SK-N-MC (cell line): Measurements from ENCODE around the gene CACNA1A.
"Not testable (repeated sequence)": the region's sequence is repeated elsewhere in the genome, so short reads cannot be mapped to it uniquely, and the experiment has no call there.

Experiments
- DNase-seq: peaks from one replicate; pipeline ENCODE4 v3.0.0-alpha.2; 2011; ENCODE audit warnings: low read depth, low spot score
- H3K27ac ChIP-seq: fragments of 200-600 bp; sonication (generic); 2 replicates; pipeline ENCODE4 v1.5.1; 2016; ENCODE audit warnings: mixed run types
- H3K36me3 ChIP-seq: fragments of 200-600 bp; sonication (generic); 2 replicates; pipeline ENCODE4 v1.6.1; 2017; ENCODE audit warnings: antibody characterized with exemption, low read length, mixed read lengths; ENCODE audit not compliant: insufficient read depth
- H3K4me3 ChIP-seq: fragments of 200-600 bp; sonication (generic); 2 replicates; pipeline ENCODE4 v1.5.1; 2016
- H3K9ac ChIP-seq: fragments of 200-600 bp; sonication (generic); 2 replicates; pipeline ENCODE4 v1.8.0; 2017; ENCODE audit warnings: mixed run types, mixed read lengths; ENCODE audit not compliant: insufficient read length
- H3K9me3 ChIP-seq: fragments of 200-600 bp; sonication (generic); 2 replicates; pipeline ENCODE4 v1.6.1; 2017; ENCODE audit warnings: low read depth, mild to moderate bottlenecking, antibody characterized with exemption, low read length, moderate library complexity, mixed read lengths
- EZH2 ChIP-seq: fragments of 200-600 bp; sonication (generic); IDR thresholded peaks from one replicate; pipeline ENCODE4 v1.6.1; 2017; ENCODE audit warnings: antibody characterized with exemption
- FOXP2 ChIP-seq: optimal IDR thresholded peaks from 2 replicates; pipeline ENCODE3; 2011; ENCODE audit warnings: mild to moderate bottlenecking, moderate library complexity; ENCODE audit not compliant: insufficient read depth; ENCODE audit errors: extremely low read length, control extremely low read depth
- POLR2AphosphoS5 ChIP-seq: IDR thresholded peaks from 2 replicates; pipeline ENCODE4 v1.6.1; 2012; ENCODE audit warnings: mild to moderate bottlenecking, low read depth, low read length, borderline replicate concordance

Gene CACNA1A

DNA sequence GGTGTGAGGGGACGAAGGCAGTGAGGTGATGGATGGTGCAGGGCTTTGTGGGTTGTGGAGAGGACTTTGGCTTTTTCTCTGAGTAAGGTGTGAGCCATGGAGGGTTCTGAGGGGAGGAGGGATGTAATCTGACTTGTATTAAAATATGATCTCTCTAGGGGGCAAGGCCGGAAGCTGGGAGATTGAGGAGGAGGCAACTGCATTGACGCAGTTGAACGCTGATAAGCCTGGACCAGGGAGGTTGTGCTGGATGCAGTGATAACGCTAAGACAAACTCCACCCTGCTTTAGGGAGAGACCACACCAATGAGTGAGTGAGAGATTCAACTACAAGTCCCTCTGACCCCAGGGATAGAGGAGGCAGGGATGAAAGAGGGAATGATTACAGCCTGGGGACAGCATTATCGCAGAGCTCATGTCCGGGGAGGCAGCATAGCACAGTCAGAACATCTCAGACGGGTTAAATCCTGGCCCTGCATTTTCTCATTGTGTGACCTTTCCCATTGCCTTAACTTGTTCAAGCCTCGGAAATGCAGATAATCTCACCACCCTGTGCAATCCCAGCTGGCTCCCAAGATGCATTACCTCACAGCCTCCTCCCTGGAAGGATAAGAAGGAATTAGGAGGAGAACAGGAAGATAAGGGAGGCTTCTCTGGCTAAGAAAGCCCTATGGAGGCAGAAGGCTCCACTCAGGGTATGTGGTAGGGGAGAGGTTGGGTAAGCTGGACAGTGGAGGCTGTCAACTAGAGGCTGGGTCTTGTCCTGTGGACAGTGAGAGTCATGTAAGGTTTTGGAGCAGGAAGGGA lies 124.2 kb downstream of the CACNA1A start:
- H3K36me3 ChIP-seq = no peaks in the 10 kb centered on the region
- TF ChIP-seq EZH2 (no peak), POLR2AphosphoS5 (no peak), FOXP2 (no peak)
- no peak for DNase-seq
- H3K4me3 ChIP-seq = no peak overlapping the region
- H3K9me3 ChIP-seq = no peaks in the 10 kb centered on the region
- H3K9ac ChIP-seq = no peak overlapping the region
- no peak overlapping the region for H3K27ac ChIP-seq

DNA sequence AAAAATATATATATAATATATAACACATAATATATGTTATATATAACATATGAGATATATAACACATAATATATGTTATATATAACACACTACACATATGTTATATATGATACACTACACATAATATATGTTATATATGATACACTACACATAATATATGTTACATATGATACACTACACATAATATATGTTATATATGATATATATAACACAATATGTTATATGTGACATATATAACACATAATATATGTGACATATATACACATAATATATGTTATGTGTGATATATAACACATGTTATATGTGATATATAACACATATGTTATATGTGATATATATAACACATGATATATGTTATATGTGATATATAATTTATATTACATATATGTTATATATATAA lies 129.7 kb downstream of the CACNA1A start:
- Histone ChIP-seq H3K36me3 (no peaks in the 10 kb centered on the region), H3K9ac (no peak overlapping the region), H3K9me3 (no peaks in the 10 kb centered on the region), H3K27ac (no peak overlapping the region), H3K4me3 (no peak overlapping the region)
- no peak for TF ChIP-seq POLR2AphosphoS5
- TF ChIP-seq FOXP2 = no peak
- TF ChIP-seq EZH2 = no peak
- DNase-seq = no peak

DNA sequence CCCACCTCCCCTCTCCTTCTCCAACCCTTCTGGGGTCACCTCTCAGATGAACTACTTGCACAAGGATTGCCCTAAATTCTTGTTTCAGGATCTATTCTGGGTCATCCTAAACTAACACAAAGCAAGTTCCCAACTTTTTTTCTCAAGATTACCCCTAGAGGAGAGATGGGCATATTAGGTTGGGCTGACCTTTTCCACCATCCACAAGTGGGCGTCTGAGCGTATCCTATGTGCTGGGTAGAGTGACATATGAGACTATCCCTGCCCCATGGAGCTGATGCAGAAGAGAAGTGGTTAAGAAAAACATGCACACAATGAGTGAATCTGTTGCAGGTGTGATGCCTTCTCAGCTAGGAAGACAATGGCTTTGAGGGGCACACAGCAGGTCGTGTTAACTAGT lies 132.7 kb downstream of the CACNA1A start:
- no peaks in the 10 kb centered on the region for H3K36me3 ChIP-seq
- DNase-seq = no peak
- H3K9ac ChIP-seq = no peak overlapping the region
- TF ChIP-seq POLR2AphosphoS5 (no peak), EZH2 (no peak), FOXP2 (no peak)
- no peak overlapping the region for H3K27ac ChIP-seq
- no peak overlapping the region for H3K4me3 ChIP-seq
- H3K9me3 ChIP-seq = no peaks in the 10 kb centered on the region

DNA sequence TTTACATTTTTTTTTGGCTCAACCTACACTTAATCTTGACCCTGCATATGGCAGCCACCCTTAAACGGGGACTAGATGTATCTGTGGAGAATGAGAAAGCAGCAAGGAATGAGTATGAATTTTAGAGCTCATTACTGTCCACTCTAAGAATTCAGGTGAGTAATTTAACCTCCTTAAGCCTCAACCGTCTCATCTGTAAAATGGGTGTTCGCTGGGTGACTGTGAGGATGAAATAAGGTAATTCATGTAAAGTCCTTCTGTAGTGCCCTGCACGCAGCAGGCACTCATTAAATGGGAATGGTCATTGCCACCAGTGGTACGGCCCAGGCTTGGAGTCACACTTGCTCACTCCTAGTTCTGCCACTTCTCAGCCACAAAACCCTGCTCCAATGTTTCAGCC lies 135.3 kb downstream of the CACNA1A start:
- H3K9ac ChIP-seq = no peak overlapping the region
- no peaks in the 10 kb centered on the region for H3K36me3 ChIP-seq
- no peaks in the 10 kb centered on the region for H3K9me3 ChIP-seq
- H3K27ac ChIP-seq = no peak overlapping the region
- no peak overlapping the region for H3K4me3 ChIP-seq
- DNase-seq = no peak
- TF ChIP-seq EZH2 (no peak), FOXP2 (no peak), POLR2AphosphoS5 (no peak)

DNA sequence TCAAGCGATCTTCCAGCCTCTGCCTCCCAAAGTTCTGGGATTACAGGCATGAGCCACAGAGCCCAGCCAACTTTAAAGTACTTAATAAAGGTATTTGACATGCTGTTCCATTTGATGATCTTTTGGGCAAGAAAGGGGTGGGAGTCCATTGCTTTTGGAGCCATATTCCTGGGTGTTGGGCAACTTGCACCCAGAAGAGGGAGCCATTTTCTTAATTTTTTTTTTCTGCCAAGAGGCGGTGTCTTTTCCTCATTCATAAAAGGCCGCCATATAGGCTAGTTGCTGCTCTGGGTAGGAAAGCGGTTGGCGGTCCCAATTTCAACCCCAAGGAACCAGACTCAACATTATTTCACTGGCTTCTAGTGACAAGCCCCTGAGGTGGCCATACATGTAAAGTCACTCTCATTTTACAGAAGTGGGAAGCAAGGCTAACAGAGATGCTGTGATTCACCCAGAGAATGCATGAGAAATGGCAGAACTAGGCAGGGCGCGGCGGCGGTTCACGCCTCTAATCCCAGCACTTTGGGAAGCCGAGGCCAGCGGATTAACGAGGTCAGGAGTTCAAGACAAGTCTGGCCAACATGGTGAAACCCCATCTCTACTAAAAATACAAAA lies 139.6 kb downstream of the CACNA1A start:
- Histone ChIP-seq H3K9ac (no peak overlapping the region), H3K27ac (no peak overlapping the region), H3K36me3 (no peaks in the 10 kb centered on the region), H3K4me3 (no peak overlapping the region), H3K9me3 (no peaks in the 10 kb centered on the region)
- DNase-seq = peak; percentile 2
- TF ChIP-seq FOXP2 = no peak
- TF ChIP-seq POLR2AphosphoS5 = no peak
- TF ChIP-seq EZH2 = no peak

DNA sequence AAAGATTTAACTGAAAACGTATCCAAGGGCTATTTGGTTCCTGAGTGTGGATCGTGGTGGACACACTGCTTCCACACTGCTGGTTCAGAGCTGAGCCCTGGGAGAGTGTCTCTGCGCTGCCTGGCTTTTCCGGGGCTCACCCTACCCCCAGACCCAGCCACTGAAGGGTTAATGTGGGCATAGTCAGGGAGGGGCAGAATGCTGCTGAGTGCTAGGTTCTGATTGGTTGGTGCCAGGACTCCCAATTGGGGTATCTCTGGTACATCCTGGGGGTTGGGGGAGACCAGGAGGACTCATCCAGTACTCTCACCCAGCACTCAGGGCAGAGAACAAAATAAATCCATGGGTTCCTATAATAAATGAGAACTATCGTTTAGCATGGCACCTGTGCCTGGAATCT lies 142.3 kb downstream of the CACNA1A start:
- Histone ChIP-seq H3K36me3 (no peaks in the 10 kb centered on the region), H3K9ac (no peak overlapping the region)

DNA sequence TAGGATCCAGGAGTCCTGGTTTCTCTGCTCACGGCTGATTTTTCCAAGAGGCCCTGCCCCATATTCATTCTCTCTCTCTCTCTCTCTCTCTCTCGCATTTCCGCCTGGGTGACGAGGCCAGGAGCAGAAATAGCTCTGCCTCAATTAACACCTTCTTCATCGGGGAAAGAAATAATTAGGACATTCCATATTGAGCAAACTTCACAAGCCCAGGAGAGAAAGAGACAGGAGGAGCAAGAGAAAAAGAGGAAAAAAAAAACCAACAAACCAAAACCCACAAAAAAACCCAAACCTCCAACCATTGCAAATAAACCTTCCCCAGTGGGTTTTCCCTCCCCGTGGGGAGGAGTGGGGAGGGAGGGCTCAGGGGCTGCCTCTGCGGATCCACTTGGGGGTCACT lies 143.0 kb downstream of the CACNA1A start:
- H3K9ac ChIP-seq = no peak overlapping the region

More for the DNA sequence above, 142.3 kb downstream of the CACNA1A start:
- TF ChIP-seq FOXP2 (no peak), POLR2AphosphoS5 (no peak), EZH2 (no peak)
- Histone ChIP-seq H3K27ac (no peak overlapping the region), H3K9me3 (no peaks in the 10 kb centered on the region), H3K4me3 (no peak overlapping the region)
- no peak for DNase-seq

DNA sequence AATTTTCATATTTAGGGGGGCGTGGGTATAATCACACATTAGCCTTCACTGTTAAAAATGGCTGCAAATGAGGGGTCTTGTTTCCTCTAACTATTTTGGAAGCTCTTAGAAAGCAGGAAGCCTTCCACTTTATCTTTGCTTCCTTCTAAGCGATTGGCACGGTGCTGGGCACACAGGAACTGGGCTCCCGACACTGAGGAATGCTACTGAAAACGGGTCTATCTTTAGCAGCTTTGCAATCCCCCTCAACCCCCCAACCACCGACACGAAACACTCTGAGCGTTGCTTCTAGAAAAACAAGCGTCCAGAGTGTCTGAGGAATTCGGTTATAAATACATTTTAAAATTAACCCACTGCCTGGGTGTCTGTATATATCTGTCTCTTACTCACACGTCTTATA lies 143.6 kb downstream of the CACNA1A start:
- TF ChIP-seq POLR2AphosphoS5 (no peak), EZH2 (no peak), FOXP2 (no peak)
- H3K27ac ChIP-seq = no peak overlapping the region
- no peak overlapping the region for H3K9ac ChIP-seq
- H3K4me3 ChIP-seq = no peak overlapping the region
- no peaks in the 10 kb centered on the region for H3K36me3 ChIP-seq
- no peaks in the 10 kb centered on the region for H3K9me3 ChIP-seq
- no peak for DNase-seq

More for the DNA sequence above, 143.0 kb downstream of the CACNA1A start:
- Histone ChIP-seq H3K9me3 (no peaks in the 10 kb centered on the region), H3K27ac (no peak overlapping the region), H3K4me3 (no peak overlapping the region), H3K36me3 (no peaks in the 10 kb centered on the region)
- DNase-seq = no peak
- TF ChIP-seq FOXP2 = no peak
- no peak for TF ChIP-seq EZH2
- TF ChIP-seq POLR2AphosphoS5 = no peak

DNA sequence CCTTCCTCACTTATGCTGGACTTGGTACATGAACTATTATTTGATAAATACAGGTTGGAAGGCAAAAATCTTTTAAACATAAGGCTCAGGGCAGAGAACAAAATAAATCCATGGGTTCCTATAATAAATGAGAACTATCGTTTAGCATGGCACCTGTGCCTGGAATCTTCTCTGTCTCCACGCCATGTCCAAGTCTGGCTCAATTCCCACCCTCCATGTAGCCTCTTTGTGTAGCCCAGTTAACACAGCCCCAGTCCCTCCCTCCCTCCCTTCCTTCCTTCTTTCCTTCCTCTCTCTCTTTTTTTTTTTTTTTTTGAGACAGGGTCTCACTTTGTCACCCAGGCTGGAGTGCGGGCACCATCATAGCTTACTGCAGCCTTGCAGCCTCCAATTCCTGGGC lies 144.6 kb downstream of the CACNA1A start:
- not testable (repeated sequence) for H3K9ac ChIP-seq, H3K4me3 ChIP-seq, DNase-seq, H3K27ac ChIP-seq, H3K36me3 ChIP-seq, H3K9me3 ChIP-seq
